ENCODE results near the gene RCVRN. TPM values are rescaled to one million over a fixed set of nuclear protein-coding genes. Genes with fewer than 3 reads are reported as not detected.
"Not testable (repeated sequence)": the region's sequence is repeated elsewhere in the genome, so short reads cannot be mapped to it uniquely, and the experiment has no call there.

The RCVRN gene
- total RNA-seq, 2 donors from 2014 or later = 0.33 to 0.74 TPM

DNA sequence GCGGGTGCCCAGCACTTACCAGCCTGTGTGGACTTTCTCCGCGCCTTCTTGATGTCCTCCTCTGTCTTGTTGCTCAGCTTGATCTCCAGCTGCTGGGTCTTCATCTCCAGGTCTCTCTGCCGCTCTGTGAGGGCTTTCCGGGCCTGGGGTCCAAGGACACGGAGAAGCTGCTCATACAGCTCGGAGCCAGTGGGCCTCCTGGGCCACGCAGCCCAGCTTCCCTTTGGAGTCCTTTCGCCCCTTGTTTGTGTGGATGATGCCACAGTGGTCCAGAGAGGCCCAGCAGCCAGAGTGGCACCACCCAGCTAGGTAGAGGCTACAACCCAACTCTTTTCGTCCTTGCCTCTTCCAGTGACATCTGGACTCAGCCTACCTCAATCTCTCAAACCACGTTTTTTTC, 20.4 kb upstream of the RCVRN start:
- DNase-seq (ENCODE audit: low spot score) = no peak
- intact Hi-C loops (cut with DNase I) = loop anchor here in 1 of 2 donors (10.0 kb wide), 1 partner anchor 689 kb away; no protein-coding TSS in a partner anchor

DNA sequence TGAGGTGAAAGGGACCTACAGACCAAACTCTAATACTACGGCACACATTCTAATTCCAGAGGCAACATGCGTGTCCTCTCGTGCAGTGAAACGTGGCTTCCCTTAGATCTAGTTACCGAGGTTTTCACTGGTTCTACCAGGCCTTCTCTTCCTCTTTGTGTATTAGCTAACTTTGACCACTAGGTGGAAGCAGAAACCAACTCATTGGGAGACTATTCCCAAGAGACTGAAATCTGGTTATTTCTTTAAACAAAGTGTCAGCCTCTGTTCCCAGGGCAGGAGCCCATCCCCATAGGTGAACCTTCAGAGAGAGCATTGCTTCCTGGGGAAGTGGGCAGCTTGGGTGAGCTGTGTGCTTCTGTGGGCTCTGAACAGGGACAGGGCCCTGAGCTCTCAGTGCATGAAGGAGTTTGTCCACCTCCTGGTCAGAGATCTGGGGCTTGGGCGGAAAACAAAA, 19.7 kb upstream of the RCVRN start:
- DNase-seq (ENCODE audit: low spot score) = no peak
- intact Hi-C loops (cut with DNase I) = loop anchor here in 1 of 2 donors (10.0 kb wide), 1 partner anchor 690 kb away; no protein-coding TSS in a partner anchor

DNA sequence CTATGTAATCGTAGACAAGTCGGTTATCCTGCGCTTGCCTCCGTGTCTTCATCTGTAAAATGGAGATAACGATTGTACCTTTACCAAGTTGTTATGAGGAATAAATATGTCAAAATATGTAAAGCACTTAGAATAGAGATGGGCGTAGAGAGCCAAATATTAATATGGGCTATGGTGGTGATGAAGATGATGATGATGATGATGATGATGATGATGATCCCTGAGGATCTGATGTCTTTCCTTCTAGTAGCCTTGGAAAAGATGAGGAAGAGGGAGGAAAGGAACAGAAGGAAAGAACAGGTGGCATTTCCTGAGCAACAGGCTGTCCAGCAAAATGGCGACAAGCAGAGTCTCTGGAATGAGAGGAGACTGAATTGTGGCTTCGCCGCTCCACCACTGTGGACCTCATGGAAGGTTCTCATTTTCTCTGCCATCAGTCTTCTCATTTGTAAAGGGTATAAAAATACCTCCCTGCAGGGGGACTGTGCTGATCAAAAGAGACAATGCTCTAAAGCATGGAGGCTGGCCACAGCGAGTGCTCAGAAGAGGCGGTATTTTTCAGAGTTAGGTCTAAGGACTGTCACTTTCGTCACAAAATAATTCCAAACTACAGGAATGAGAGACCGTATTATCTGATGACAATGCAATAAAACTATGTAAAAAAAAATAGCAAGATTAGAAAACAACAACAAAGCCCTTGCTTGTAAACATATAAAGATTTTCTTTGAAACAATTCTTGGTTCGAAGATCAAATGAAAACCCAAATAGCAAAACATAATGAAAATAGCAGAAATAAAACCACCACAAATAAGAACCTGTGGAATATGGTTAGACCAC, 17.2 kb upstream of the RCVRN start:
- intact Hi-C loops (cut with DNase I) = loop anchor here in 1 of 2 donors (10.0 kb wide), 1 partner anchor 693 kb away; no protein-coding TSS in a partner anchor
- DNase-seq (ENCODE audit: low spot score) = no peak

DNA sequence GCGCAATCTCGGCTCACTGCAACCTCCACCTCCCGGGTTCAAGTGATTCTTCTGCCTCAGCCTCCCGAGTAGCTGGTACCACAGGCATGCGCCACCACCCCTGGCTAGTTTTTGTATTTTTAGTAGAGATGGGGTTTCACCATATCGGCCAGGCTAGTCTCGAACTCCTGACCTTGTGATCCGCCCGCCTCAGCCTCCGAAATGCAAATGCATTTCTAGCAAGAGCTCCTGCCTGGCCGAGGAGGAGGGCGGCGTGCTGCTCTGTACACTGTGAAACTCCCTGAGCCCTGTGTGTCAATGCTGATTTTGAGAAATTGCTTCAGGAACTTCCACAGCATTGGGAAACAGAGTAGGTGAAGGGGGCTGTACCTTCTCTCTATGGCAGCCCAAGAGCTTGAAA, 16.1 kb upstream of the RCVRN start:
- not testable (repeated sequence) for DNase-seq (ENCODE audit: low spot score)
- intact Hi-C loops (cut with DNase I) = loop anchor here in 1 of 2 donors (10.0 kb wide), 1 partner anchor 694 kb away; no protein-coding TSS in a partner anchor

DNA sequence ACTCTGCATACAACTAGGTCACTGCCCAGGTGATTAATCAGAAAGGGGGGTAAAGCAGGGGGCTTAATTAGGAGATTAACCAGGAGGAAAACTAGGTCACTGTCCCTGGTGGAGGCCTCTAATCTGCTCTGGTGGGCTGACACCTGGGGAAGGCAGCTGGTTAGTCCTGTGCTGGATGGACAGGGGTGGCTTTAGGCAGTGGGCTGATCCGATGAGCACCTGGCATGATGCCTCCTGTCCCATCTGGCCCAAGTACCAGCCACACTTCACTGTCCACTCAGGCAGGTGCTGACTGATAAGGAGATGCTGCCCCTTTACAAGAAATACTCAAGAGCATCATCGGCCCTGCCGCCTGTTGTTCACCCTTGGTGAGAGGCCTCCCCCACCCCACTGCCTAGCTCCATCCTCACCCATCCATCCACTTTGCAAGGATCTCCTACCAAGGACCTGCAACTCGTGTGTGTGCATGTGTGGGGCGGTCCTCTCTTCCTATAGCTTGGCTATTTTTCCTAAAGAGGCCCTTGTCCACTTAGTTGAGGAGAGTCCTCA, 13.8 kb upstream of the RCVRN start:
- intact Hi-C loops (cut with DNase I) = no loop called here
- DNase-seq (ENCODE audit: low spot score) = no peak

DNA sequence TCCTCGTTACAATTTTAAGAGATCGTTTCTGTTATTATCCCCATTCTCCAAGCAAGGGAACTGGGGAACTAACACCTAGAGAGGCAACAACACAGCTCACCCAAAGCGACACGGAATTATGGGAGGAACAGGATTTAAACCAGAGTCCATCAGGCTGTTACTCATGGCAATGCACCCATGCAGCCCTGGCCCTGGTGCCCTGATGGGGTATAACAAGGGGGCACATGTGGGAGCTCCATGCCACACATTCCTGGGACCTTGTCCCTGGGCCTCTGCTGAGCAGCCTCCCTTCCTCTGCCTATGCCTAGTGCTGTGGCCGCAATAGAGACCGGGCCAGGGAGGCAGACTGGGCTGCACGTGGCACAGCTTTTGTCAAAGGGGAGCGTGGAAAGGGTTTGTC, 13.3 kb upstream of the RCVRN start:
- no peak for DNase-seq (ENCODE audit: low spot score)
- intact Hi-C loops (cut with DNase I) = no loop called here

DNA sequence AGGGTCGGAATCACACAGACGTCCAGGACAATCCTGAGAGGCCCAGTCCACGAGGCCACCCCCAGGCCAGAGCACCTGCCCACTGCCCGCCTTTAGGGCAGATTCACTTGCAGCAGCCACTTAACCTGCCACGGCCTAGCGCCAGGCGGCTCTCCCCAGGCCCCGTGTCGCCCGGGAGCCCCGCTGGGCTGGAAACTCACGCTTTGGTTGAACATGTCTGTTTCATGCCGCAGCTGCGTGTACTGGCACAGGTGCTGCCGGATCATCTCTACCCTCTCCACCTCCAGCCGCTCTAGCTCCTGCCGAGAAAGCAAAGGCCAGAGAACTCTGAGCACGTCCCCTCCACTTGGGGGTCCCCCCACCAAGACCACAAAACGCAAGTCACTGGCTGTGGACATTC, 12.7 kb upstream of the RCVRN start:
- no peak for DNase-seq (ENCODE audit: low spot score)
- intact Hi-C loops (cut with DNase I) = no loop called here

DNA sequence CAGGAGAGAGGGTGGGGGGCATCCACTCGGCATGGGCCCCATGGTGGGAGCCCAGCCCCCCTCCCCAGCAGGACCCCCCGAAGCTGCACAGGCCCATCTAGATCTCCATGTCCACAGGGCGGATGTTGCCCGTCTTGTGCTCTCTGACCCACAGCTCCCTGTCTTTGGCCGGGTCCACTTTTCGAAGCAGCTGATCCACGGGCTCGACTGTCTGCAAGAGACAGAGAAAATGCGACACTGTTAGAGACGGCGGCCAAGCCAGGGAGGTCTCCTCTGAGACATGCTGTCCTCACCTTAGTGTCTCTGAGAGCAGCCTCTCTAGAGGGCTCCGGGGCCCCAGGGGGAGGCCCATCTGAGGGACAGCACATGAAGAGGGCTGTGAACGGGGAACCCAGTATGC, 12.1 kb upstream of the RCVRN start:
- no peak for DNase-seq (ENCODE audit: low spot score)
- intact Hi-C loops (cut with DNase I) = no loop called here

DNA sequence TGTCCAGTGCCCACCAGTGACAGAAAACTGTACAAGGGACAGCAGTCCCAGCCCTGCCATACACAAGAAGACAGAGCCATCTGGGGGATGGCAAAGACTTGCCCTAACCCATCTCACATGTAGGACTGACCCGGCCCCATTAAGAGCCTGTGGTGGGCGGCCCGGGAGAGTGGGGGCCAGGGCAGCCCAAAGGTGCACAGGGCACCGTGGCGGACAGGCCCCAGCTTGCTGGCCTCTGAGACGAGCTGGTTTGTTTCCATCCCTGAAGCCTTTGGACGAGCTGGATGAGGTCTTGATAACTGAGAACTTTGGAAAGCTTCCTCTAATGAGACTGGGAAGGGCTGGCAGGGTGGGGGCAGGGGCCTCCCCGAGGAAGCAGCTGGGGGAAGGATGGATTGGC, 11.0 kb upstream of the RCVRN start:
- intact Hi-C loops (cut with DNase I) = no loop called here
- no peak for DNase-seq (ENCODE audit: low spot score)

DNA sequence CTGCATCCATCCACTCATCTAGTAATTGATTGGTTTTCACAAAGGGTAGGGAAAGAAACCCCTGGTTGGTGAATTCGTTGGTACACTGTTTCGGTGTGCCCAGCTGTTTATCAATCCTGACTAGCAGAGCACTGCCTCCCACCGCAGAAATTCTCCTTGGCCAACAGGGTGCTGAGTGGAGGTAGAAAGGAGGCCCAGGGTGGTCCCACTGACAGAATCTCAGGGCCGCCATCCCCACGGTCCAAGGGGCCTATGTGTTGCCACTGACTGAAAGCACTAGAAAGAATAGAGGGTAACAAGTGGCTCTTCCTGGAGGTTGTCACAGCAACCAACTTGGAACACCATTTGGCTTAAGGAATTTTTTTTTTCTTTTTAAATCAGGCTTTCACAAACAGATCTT, 8.4 kb upstream of the RCVRN start:
- intact Hi-C loops (cut with DNase I) = no loop called here
- DNase-seq (ENCODE audit: low spot score) = no peak

DNA sequence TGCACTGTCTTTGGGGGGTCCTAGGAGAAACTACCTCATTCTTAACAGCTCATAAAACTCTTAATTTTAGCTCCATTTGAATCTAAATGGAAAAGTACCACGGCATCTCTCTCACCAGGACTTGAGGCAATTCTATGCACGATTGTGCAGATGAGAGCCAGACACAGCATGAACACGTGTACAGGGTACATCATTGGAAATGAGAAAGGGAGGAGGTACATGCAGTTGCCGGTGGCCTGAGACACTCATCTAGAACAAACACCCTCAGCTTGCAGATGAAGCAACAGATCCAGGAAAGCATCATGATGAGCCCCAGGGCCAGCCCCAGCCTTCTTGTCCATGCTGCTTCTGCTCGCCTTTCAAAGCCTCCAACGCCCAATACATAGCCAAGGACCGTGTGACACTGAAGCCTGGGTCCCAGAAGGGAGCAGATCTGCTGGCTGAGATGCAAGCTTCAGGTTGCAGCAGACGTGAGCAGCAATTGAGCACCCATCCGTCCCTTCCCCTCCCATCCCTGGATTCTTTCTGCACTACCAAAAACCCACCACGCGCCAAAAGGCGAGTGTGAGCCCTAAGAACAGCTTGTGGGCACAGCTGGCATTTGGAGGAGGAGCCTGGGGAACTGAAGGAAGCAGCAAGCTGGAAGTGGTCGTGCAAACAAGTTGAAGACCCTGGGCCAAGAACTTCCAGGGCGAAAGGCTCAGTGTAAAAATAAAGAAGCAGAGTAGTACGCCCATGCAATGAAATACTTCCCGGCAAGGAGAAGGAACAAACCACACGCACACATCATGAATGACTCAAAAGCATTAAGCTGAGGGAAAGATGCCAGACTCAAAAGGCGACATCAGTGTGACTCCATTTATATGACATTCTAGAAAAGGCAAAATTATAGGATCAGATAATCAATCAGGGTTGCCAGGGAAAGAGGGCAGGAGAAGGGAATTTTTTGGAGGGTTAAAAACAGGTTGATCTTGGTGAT, 7.3 kb upstream of the RCVRN start:
- intact Hi-C loops (cut with DNase I) = no loop called here
- DNase-seq (ENCODE audit: low spot score) = no peak

DNA sequence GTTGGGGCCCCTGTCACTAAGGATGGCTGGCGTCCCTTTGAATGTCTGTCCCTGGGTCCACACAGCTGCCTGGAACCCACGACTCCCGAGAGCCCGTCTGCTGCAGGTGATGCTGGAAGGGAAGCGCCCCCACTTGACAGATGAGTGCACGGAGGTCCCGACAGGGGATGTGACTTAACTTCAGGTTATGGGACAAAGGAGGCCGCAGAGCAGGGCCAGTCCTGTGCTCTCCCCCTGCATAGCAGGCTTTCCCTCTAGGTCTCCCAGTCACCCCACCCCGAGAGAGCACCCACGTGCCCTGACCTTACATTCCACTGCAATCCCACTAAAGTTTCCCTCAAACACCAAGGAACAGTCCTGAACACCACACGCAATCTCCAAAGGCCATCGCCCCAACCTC, 6.0 kb upstream of the RCVRN start:
- intact Hi-C loops (cut with DNase I) = no loop called here
- DNase-seq (ENCODE audit: low spot score) = no peak

DNA sequence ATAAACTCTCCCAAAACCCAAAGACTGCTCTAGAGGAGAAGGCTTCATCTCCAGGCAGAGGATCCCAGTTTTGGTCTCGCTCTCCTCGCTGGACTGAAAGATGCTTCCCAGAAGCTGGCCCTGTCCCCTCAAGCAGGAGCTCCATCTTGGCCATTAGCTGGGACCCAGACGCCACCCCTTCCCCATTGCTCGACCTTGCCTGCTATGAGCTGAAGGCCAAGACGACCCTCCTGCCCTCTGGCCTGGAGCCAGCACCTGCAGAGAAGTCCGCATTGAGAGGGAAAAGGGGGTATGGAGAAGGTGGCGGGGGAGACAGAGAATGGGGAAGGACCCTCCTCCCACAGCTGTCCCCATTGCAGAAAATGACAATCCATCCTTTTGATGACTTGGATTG, 3.6 kb upstream of the RCVRN start:
- no peak for DNase-seq (ENCODE audit: low spot score)
- intact Hi-C loops (cut with DNase I) = loop anchor here in 1 of 2 donors (5.0 kb wide), 1 partner anchor 1374 kb away; no protein-coding TSS in a partner anchor

DNA sequence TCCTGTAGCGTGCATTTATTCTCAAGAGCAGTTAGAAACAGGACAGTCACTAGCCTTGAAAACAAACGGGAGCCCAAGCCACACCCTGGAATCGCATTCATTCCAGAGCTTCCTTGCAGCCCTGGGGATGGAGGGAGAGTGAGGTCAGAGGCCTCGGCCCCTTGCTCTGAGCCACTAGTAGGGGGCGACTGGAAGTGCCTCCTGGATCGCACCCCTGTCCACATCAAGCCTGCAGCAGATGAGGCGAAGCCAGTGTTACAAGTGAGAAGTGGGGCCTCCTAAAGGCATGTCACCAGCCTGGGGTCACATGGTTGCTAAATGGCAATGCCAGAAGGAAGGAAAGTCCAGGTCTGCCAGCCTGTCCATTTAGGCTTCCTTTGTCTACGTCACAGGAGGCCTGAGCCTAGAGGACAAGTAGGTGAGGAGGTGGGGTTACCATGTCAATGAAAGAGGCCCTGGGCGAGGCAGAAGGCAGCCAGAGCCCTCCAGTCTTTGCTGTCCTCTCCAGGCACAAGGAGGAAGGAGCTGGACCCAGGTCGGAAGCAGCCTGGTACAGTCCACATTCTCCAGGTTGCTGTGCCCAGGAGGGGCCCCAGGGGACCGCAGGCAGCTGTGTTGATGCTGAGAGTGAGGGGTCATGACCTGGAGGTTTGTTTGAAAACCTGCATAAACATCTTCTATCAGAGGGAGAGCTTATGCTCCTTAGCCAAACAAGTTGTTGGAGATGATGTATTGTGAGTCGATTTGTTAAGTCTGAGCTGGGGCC, 3.0 kb upstream of the RCVRN start:
- DNase-seq (ENCODE audit: low spot score) = peak; percentile 50
- intact Hi-C loops (cut with DNase I) = loop anchor here in 1 of 2 donors (5.0 kb wide), 1 partner anchor 1374 kb away; no protein-coding TSS in a partner anchor

DNA sequence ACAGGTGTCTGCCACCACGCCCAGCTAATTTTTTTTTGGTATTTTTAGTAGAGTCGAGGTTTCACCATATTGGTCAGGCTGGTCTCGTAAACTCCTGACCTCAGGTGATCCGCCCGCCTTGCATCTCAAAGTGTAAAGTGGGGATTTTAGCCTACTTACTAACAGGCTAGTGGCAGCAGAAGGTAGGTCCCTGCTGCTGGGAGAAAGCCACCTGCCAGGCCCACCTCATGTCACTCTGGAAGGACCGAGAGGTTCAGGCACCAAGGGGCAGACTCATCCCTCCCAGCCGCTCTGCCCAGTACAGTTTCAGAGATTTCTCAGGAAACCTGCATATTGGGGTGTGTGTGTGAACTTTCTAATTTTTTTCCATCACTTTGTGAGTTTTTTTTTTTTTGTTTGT, 2.1 kb upstream of the RCVRN start:
- DNase-seq (ENCODE audit: low spot score) = peak; percentile 37
- intact Hi-C loops (cut with DNase I) = loop anchor here in 1 of 2 donors (5.0 kb wide), 1 partner anchor 1375 kb away; no protein-coding TSS in a partner anchor

DNA sequence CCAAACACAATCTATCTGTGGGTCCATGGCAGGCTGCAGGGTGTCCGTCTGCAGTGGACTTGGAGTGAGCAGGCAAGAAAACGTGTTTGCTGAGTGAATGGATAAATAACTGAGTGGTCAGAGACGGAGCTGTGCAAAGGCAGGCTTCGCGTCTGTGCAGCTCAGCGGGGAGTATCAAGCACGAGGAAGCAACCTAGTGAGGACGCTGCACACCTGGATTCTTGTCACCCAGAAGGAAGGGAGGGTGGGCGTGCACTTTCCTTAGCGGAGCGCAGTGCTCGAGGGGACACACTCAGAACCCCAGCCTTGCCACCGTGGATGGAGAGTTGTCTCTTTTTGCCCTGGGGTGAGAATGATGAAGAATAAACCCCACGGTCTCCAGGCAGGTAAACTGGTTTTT, 1.5 kb upstream of the RCVRN start:
- intact Hi-C loops (cut with DNase I) = loop anchor here in 1 of 2 donors (5.0 kb wide), 1 partner anchor 1376 kb away; no protein-coding TSS in a partner anchor
- peak; percentile 62 for DNase-seq (ENCODE audit: low spot score)

DNA sequence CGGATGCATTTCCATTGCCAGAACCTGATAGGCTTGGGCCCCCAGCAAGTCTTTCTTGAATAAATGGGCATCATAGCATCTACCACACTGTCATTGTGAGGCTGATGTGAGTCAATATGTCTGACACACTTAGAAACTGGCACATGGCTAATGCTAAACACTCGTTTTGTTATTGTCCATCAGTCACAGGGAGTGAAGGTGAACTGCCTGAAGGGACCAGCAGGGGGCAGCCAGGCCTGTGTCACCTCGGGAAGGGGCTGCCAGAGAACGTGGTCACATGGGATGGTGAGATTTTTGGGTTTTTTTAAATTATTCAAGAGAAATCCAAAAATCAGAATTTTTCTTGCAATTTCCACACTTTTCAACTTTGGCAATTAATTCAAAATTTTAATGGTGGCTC, 831 bp upstream of the RCVRN start:
- intact Hi-C loops (cut with DNase I) = loop anchor here in 1 of 2 donors (5.0 kb wide), 1 partner anchor 1376 kb away; no protein-coding TSS in a partner anchor
- DNase-seq (ENCODE audit: low spot score) = peak; percentile 88

DNA sequence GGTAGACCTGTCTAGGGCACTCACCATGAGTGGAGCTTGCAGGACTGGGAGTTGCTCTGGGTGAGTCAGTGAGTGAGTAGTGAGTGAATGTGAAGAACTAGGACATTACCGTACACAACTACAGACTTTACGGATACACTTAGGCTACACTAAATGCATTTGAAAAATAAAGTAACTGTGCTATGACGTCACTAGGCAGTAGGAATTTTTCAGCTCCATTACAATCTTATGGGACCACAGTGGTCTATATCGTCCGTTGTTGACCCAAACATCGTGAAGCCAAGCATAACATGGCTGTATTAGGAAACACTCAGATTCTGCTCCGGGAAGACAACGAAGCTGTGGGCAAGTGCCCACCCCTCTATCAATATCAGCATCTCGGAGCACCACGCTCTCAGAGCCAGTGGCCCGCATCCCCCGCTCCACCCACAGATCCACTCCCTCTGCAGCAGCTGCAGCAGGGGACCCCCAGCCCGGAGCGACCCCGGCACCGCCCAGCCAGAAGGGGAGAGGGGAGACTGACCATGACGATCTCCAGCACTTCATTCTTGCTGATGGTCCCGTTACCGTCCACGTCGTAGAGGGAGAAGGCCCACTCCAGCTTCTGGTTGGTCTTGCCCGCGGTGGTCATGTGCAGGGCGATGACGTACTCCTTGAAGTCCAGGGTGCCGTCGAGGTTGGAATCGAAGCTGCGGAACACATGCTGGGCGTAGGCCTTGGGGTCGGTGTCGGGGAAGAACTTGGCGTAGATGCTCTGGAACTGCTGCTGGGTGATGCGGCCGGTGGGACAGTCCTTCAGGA, 594 bp downstream of the RCVRN start:
- intact Hi-C loops (cut with DNase I) = loop anchor here in 1 of 2 donors (5.0 kb wide), 1 partner anchor 1378 kb away; no protein-coding TSS in a partner anchor
- DNase-seq (ENCODE audit: low spot score) = peak; percentile 72

Measured in posterior vena cava (tissue), 2 donors.